ENCODE results near the gene CCNK. TPM values are rescaled to one million over a fixed set of nuclear protein-coding genes. Genes with fewer than 3 reads are reported as not detected.

The CCNK gene
- total and polyA plus RNA-seq, 10 of the 15 experiments (the other 5 are each of a cell fraction or from before 2014, with no cell fraction given) = 10.8 to 88.0 (median 22.5) TPM

DNA sequence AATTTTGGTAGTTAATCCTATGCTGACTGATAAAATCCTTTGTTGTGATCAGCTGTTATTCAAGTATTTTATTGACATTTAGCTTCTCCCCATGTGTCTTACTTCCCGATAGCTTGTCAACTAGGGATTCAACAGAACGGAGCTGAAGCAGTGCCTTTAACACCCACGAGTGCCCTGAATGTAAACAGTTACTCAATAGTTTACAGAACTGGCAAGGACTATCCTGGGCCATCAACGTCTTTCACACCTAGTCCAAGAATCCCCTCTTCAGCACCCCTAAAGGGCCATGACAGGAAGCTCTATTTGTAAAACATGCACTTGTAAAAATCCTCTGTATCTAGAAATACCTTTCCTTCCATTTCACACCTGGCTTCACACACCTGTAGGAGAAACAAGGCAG, 45.9 kb upstream of the CCNK start:
- WGBS (ENCODE audit: insufficient coverage, insufficient replicate concordance, low lambda C conversion rate, missing lambda C conversion rate) = 83% methylated on average over 4 of the region's 4 CpGs
- H3K36me3 ChIP-seq (ENCODE audit: control insufficient read depth in 2 of 2, insufficient read depth in 2 of 2, low read length in 1 of 2) = peaks cover 3 to 20% of the 10 kb centered on the region in 2 experiments
- FAIRE-seq (no peak), DNase-seq (ENCODE audit: low read depth, low spot score) (no peak), ATAC-seq (no peak)
- TF ChIP-seq, protein P1, sequence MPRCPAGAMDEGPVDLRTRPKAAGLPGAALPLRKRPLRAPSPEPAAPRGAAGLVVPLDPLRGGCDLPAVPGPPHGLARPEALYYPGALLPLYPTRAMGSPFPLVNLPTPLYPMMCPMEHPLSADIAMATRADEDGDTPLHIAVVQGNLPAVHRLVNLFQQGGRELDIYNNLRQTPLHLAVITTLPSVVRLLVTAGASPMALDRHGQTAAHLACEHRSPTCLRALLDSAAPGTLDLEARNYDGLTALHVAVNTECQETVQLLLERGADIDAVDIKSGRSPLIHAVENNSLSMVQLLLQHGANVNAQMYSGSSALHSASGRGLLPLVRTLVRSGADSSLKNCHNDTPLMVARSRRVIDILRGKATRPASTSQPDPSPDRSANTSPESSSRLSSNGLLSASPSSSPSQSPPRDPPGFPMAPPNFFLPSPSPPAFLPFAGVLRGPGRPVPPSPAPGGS (IDR thresholded peaks at IDR 0.05; ENCODE audit: borderline replicate concordance, insufficient read depth, low read depth, low read length, poor library complexity, severe bottlenecking) = no peak
- TF ChIP-seq ZZZ3 (IDR thresholded peaks at IDR 0.05; ENCODE audit: control insufficient read depth, insufficient read length, low read depth) = no peak
- TF ChIP-seq WRNIP1 (IDR thresholded peaks at IDR 0.05; ENCODE audit: borderline replicate concordance, low read depth, low read length) = no peak
- TF ChIP-seq HCFC1 (IDR thresholded peaks at IDR 0.05; ENCODE audit: low read length) = no peak
- no peak for TF ChIP-seq MTA2 (IDR thresholded peaks at IDR 0.05; ENCODE audit: low read depth)
- no peak for TF ChIP-seq TARDBP (IDR thresholded peaks at IDR 0.05; ENCODE audit: borderline replicate concordance)
- TF ChIP-seq HDAC6 (IDR thresholded peaks at IDR 0.05; ENCODE audit: unreplicated experiment) = no peak
- TF ChIP-seq DPF2 (IDR thresholded peaks at IDR 0.05) = no peak
- TF ChIP-seq ESRRA (IDR thresholded peaks at IDR 0.05; ENCODE audit: low read length) = no peak
- ChIA-PET CTCF (interaction anchor here (1.4 to 2.0 kb wide), 3 partner anchors 19 to 47 kb away, joined by 6 read pairs; no protein-coding TSS in a partner anchor), POLR2A (no interaction called here), SMC1A (ENCODE audit: uncharacterized antibody, unreplicated experiment) (interaction anchor here (0.7 to 1.2 kb wide), 5 partner anchors 10 to 1428 kb away, joined by 3 to 5 read pairs (median 3); no protein-coding TSS in a partner anchor), RAD21 (ENCODE audit: unreplicated experiment) (no interaction called here)
- no peak overlapping the region for H3K4me3 ChIP-seq
- no peaks in the 10 kb centered on the region for H3K4me1 ChIP-seq (ENCODE audit: control insufficient read depth, insufficient read depth, low read length)
- no TSS peak for BruUV-seq (replicated peaks)
- H3K27me3 ChIP-seq (replicated peaks in 1 of 2; ENCODE audit: control insufficient read depth in 2 of 2, insufficient read depth in 2 of 2, low read length in 1 of 2) = no peaks in the 10 kb centered on the region
- no peak overlapping the region for H3K27ac ChIP-seq (ENCODE audit: control insufficient read depth, insufficient read depth)
- H3K9me3 ChIP-seq (replicated peaks; ENCODE audit: control insufficient read depth, insufficient read depth, low read length) = no peaks in the 10 kb centered on the region; the same call in 2 of the 3 replicates
- H2AFZ ChIP-seq (ENCODE audit: control insufficient read depth, low read depth, low read length) = no peak overlapping the region
- no peak overlapping the region for H3K4me2 ChIP-seq (ENCODE audit: control insufficient read depth, insufficient read depth)
- no peaks in the 10 kb centered on the region for H3K79me2 ChIP-seq (ENCODE audit: control insufficient read depth, insufficient read depth, low read length)
- in situ Hi-C loops (cut with MboI) = no loop called here
- intact Hi-C loops (cut with micrococcal nuclease; ENCODE audit: unreplicated experiment) = no loop called here
- no peak overlapping the region for H3K9ac ChIP-seq (ENCODE audit: control insufficient read depth, insufficient read depth, low read length)
- no peaks in the 10 kb centered on the region for H4K20me1 ChIP-seq (ENCODE audit: control insufficient read depth, insufficient read depth)

Measured in GM12878 (cell line).